Body of pancreas (tissue), 4 donors: ENCODE data around the gene SLC5A5.

Experiments used
- CTCF ChIP-seq, 7 experiments: fragments of 450-650 bp in 4 of 7; fragments of 200-600 bp in 3 of 7; sonication (generic) in 3 of 7; IDR thresholded peaks; one replicate each; pipeline ENCODE4 v1.5.1; 2016 to 2019; ENCODE audit warnings: antibody characterized with exemption in 7 of 7
- POLR2A ChIP-seq, 3 donors: fragments of 450-650 bp; IDR thresholded peaks; one replicate each; pipeline ENCODE4 v1.6.1; 2016; ENCODE audit warnings: antibody characterized with exemption in 3 of 3, mild to moderate bottlenecking in 2 of 3

- TF ChIP-seq CTCF (IDR thresholded peaks at IDR 0.05) (no peak), POLR2A (IDR thresholded peaks at IDR 0.05) (no peak)
Measured at GRCh38 chr19:17842663-17843291, 29.0 kb upstream of the SLC5A5 start.
